Measurements from ENCODE around the gene CMSS1.

CMSS1 gene

GRCh38 chr3:99854756-99855298, 37.2 kb downstream of the CMSS1 start:
- no peak for DNase-seq (ENCODE audit: low spot score)

- DNase-seq (ENCODE audit: low spot score) = no peak
Observed at GRCh38 chr3:99855900-99856299, 38.2 kb downstream of the CMSS1 start.

- no peak for DNase-seq (ENCODE audit: low spot score)
Observed at GRCh38 chr3:99856437-99857220, 39.0 kb downstream of the CMSS1 start.

DNA sequence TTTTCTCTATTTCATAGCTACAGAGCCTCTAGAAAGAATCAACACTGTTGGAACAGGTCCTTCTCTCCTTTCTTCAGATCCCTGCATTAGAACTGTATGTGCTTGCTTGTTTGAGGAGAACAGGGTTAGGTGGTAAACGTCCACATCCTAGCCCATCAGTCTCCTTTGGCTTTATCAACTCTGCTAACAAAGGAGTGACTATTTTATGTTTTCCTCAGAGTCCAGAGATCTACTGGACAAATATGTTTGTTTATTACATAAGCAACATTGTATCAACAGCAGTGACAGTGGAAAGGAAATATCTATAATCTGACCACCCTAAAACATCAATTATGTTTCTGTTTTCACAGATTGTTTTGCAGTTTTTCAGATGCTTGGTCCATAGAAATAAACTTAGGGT, 39.6 kb downstream of the CMSS1 start:
- DNase-seq (ENCODE audit: low spot score) = no peak

- no peak for DNase-seq (ENCODE audit: low spot score)
Observed at GRCh38 chr3:99858469-99858868, 40.8 kb downstream of the CMSS1 start.

DNA sequence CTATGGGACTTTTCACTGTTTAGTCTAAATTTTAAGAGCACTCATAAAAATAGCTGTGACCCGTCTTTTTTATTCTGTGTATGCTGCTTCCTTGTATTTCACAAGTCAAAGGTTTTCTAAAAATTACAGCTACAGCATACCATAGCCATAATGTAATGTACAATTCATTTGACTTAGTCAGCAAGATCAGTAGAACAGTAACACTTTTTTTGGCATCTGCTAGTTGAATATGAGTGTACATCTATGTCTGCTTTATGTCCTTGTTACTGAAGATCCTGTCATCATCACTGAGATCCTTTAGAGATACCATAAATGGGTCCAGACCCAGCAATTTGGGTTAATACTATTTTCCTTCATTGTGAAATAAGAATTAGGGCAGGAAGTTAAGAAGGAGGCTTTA, 42.2 kb downstream of the CMSS1 start:
- no peak for DNase-seq (ENCODE audit: low spot score)

DNA sequence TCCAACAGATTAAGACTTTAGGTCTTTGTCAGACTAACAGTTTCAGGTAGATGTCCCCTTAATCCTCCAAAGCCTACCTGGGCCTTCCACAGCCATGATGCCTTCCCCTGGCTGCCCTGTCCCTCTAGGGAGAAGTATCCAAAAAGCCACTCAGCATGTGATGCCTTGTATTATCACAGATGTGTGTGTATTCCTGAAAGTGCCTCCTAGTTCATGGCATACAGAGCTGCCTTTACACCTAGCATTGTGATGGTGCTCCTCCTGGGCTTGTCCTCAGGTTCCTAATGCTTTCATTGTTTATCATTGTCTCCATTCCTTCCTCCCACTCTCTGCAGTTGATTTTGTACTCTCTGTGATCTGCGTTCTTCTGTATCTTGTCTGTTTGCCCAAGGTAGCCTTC, 43.6 kb downstream of the CMSS1 start:
- DNase-seq (ENCODE audit: low spot score) = no peak

GRCh38 chr3:99862208-99862607, 44.5 kb downstream of the CMSS1 start:
- DNase-seq (ENCODE audit: low spot score) = no peak

GRCh38 chr3:99863002-99863401, 45.3 kb downstream of the CMSS1 start:
- no peak for DNase-seq (ENCODE audit: low spot score)

DNA sequence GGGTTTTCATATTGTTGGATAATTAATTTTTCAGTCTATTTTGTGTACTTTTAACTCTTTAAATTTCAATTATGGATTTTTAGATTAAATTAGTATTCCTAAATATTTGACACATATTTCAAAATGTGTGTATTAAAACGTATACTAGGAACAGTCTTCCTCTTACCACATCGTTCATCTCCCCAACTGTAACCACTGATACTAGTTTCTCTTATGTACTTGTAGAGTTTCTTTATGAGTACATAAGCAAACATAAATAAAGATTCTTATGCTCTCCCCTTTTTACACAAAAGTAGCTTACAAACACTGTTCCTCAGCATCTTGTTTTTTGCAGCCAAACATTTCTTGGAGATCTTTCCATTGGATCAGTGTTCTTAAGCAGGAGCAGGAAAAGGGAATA, 45.9 kb downstream of the CMSS1 start:
- no peak for DNase-seq (ENCODE audit: low spot score)

DNA sequence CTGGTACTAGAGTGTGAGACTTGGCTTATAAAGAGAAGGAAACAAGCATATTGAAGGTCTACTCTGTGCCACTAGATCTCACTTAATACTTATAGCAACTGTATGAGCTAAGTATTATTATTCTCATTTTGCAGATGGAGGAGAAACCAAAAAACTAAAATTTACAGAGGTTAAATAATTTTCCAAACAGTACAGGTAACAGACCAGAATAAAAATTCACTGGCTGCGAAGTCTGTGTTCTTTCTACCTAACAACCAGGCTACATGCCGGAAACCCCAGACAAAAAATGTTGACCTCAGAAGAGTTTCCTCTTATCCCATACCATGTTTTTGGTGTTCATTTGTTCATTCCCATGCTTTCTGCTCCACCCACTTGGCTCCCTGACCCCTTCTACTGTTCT, 46.6 kb downstream of the CMSS1 start:
- DNase-seq (ENCODE audit: low spot score) = no peak

GRCh38 chr3:99865321-99865720, 47.7 kb downstream of the CMSS1 start:
- no peak for DNase-seq (ENCODE audit: low spot score)

DNA sequence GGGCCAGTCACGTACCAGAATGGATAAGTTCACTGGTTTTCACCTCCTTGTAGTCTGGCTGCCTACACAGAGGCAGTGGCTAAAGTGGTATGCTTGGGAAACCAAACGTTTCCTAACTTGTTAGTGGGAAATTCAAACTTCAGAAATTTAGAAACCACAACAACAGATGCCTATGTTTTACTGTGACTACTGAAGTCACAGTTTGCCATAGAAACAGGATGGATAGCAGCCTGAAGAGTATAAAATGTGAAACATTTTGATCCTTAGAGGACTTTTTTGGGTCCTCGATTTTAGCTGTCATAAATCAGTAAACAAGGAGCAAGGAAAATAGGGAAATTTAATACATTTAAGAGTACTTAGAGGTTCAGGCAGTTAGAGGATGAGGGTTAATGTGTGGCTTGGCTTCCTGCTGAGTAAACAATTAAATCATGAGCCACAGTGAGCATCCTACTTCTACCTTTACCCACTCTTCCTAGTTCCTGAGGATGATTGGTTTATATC, 48.6 kb downstream of the CMSS1 start:
- DNase-seq (ENCODE audit: low spot score) = no peak

GRCh38 chr3:99867594-99868310, 50.1 kb downstream of the CMSS1 start:
- no peak for DNase-seq (ENCODE audit: low spot score)

GRCh38 chr3:99868311-99868646, 50.6 kb downstream of the CMSS1 start:
- DNase-seq (ENCODE audit: low spot score) = no peak

GRCh38 chr3:99869621-99870020, 52.0 kb downstream of the CMSS1 start:
- DNase-seq (ENCODE audit: low spot score) = no peak

DNA sequence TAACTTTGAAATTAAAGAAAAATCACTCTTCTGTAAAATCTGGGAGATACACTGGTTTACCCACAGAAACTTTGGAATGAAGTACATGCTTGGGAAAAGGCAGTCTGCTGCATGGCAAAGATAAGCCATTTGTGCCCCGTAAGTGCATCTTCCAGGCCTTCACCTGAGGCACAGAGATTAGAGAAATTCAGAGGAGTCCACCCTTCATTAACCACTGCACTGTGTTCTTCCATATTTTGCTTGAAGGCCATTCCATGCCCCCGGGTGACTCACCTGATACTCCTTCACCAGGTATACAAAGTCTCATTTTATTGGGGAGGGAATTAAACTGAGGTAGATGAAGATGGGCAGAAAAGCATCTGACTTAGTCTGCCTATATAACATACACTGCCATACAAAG, 53.0 kb downstream of the CMSS1 start:
- DNase-seq (ENCODE audit: low spot score) = no peak

DNA sequence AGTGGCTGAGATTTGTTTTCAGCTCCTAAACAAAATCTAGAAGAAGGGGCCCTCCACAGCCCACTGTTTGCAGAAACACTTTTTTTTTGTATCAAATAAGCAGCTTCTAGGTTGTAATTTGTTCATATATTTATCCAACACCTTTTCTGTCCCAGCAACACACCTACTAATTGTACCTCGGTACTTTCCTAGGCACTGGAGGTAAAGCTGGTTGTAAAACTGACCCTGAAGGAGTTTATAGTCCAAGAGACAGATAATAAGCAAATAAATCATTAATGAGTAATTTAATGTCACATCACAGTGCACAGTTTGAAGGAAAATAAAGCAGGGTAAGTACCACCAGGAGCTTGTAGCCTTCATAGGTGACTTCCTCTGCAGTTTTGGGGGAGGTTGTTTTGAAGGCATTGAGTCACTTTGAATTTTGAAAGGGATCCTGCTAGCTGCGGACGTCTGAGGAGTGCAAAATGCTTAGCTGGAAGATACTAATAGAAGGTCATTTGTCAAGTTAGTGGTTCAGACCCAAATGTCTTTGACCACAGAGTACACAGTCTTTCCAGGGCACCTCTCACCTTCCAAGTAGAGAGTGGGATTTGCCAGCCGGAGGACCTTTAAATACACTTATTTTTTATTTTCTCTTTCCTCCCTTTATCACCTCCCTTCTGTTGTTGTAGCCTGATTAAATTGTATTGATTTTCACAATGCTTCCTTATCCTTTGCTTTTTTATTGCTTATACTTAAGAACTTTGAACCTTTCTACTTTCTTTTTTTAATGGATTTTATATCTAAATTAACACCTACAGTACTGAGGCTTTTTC, 53.8 kb downstream of the CMSS1 start:
- no peak for DNase-seq (ENCODE audit: low spot score)

DNA sequence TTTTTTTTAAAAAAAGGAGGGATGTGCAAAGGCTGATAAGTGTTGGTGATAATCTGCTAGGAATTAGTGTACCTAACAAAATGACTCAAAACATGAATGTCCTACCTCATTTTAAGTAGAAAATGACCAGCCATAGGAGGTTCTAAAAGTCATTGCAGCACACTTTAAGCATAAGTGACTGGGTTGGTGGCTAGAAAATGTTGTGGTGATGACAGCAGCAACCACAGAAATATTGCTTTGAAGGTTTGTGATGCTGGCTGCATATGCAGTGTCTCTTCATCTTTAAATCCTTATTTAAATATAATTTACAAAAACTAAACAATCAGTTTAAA, 55.2 kb downstream of the CMSS1 start:
- no peak for DNase-seq (ENCODE audit: low spot score)

DNA sequence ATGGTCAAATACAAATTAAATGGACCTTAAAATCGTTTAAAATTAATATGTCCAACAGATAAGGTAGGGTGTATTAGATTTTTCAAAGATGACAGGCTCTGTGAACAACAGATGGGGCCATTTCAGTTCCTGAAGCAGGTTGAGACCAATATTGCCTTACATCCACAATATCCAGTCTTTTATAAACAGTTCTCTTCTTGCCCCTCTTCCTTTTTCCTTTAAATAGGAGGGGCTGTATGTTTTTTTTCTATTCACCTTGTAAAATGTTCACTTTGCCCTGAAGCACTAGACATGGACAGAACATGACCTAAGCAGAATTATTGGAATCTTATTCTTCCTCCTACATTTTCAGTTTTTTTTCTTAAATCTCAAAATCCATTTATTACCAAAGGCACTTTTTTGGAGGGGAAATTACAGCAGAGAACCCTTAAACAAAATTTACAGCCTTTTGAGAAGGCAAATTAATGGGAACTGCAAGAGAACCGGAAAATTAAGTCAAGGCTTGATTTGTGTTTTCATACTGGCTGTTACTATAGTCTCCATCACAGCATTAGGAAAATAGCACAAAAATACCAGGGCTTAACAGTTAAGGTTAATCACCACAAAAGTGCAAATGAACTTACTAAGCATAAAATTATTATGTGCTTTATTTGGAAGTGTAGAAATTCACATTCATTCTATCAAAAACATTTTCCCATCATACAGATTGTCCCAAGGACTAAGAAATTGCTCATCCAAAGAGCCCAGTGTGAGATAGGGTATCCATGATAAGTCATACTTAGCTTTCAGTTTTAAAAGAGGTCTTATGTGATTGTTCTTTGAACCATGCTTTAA, 55.8 kb downstream of the CMSS1 start:
- DNase-seq (ENCODE audit: low spot score) = no peak

GRCh38 chr3:99874237-99875002, 56.8 kb downstream of the CMSS1 start:
- DNase-seq (ENCODE audit: low spot score) = no peak

Measured in HuH-7 (cell line).